AG04449 (cell line): Measurements from ENCODE around the gene CACNA1E.

ENCODE experiments used
- CTCF ChIA-PET: fragments of 350-600 bp; formaldehyde crosslinking; extraction: SDS; loops from one replicate; lab custom pipeline; 2021; ENCODE audit warnings: antibody characterized with exemption; lab: Yijun Ruan, JAX
- POLR2A ChIA-PET: fragments of 400-600, 350-600 bp; formaldehyde crosslinking; extraction: SDS; loops from one replicate; lab custom pipeline; 2020; ENCODE audit warnings: antibody characterized with exemption, inconsistent platforms; lab: Yijun Ruan, JAX
- DNase-seq: peaks from one replicate; pipeline ENCODE4 v3.0.0-alpha.2; 2010; ENCODE audit warnings: low read depth, low spot score
- H3K4me3 ChIP-seq: 2 replicates; pipeline ENCODE4 v1.5.1; 2011; ENCODE audit warnings: low read depth, mild to moderate bottlenecking, control low read depth, low read length
- TF ChIP-seq, protein P1 (sequence below): IDR thresholded peaks from one replicate; pipeline ENCODE4 v1.5.1; 2011; ENCODE audit warnings: mild to moderate bottlenecking, moderate library complexity, low read length, control low read depth, inconsistent platforms; ENCODE audit not compliant: insufficient read depth; ENCODE audit errors: missing control alignments

CACNA1E gene

DNA sequence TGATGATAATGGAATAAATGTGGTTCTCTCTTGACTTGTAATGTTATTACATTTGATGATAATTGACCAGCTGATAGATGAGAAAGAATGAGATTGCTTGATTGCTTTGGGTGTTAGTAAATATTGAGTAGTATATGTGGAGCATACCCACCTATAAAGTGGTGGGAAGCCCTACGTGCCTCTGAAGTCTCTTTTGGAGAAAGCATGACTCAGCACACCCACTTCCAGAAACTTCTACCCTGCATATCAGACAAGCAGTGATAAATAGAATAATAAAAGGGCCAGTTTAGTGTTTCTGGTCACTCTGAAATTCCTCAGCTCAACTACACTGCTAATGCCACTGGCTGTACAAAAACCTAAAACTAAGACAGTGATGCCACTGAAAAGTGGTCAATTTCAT is 289.4 kb downstream of the CACNA1E start:
- DNase-seq, result no peak
- CTCF ChIA-PET, result no interaction called here
- POLR2A ChIA-PET, result no interaction called here
- TF ChIP-seq, protein P1, sequence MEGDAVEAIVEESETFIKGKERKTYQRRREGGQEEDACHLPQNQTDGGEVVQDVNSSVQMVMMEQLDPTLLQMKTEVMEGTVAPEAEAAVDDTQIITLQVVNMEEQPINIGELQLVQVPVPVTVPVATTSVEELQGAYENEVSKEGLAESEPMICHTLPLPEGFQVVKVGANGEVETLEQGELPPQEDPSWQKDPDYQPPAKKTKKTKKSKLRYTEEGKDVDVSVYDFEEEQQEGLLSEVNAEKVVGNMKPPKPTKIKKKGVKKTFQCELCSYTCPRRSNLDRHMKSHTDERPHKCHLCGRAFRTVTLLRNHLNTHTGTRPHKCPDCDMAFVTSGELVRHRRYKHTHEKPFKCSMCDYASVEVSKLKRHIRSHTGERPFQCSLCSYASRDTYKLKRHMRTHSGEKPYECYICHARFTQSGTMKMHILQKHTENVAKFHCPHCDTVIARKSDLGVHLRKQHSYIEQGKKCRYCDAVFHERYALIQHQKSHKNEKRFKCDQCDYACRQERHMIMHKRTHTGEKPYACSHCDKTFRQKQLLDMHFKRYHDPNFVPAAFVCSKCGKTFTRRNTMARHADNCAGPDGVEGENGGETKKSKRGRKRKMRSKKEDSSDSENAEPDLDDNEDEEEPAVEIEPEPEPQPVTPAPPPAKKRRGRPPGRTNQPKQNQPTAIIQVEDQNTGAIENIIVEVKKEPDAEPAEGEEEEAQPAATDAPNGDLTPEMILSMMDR, result no peak
- H3K4me3 ChIP-seq, result no peak overlapping the region

DNA sequence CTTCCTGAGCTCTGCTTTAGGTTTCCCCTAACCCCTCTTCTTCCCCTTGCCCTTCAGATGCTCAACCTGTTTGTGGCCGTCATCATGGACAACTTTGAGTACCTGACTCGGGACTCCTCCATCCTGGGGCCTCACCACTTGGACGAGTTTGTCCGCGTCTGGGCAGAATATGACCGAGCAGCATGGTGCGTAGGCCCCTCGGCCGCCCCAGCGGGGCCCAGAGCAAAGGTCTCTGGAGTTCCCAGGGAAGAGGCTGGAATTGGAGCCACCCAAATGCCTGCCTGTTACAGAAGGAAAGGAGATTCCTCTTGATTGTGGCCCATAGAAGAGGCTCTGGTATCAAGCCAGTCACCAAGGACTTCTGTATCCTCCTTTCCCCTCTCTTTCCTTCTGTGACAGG is 292.7 kb downstream of the CACNA1E start:
- ChIA-PET POLR2A (no interaction called here), CTCF (no interaction called here)
- no peak for DNase-seq
- no peak overlapping the region for H3K4me3 ChIP-seq
- TF ChIP-seq, protein P1, result no peak

DNA sequence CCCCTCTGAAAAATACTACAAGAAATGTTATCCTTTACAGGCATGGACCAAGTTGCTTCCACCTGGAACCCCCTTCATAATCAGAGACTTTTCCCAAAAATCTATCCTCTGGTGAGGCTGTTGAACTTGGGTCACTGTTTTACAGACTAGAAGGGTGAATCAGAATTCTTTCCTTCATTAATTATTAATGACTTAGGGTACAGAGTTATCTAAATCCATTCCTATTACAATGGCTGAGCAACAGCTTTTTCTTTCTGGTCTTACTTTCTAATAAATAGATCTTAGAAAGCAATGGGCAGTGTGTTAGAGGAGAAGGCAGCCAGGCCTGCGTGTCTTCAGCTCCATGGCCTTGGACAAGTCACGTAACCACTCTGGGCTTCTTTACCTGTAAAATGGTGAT is 294.0 kb downstream of the CACNA1E start:
- ChIA-PET CTCF (no interaction called here), POLR2A (no interaction called here)
- no peak for DNase-seq
- H3K4me3 ChIP-seq, result no peak overlapping the region
- TF ChIP-seq, protein P1, result no peak

DNA sequence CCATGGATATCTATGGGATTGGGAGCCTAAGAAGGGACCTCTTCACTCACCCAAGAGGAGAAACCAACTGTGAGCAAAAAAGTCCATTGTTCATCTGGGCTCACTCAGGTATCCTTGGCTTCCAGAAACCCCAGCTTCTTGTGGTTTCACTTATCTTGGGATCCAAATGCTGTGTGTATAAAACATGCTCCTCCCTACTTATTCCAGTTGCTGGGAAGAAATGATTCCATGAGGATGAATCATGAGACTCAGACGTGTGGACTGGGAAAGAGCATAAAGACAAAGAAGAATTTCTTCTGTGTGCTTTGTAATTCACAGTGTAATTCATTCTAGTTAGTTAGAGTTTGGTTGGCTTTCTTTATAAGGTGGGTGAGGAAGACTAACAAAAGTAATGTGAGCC is 294.5 kb downstream of the CACNA1E start:
- no peak overlapping the region for H3K4me3 ChIP-seq
- TF ChIP-seq, protein P1, result no peak
- CTCF ChIA-PET, result no interaction called here
- POLR2A ChIA-PET, result no interaction called here
- DNase-seq, result no peak

DNA sequence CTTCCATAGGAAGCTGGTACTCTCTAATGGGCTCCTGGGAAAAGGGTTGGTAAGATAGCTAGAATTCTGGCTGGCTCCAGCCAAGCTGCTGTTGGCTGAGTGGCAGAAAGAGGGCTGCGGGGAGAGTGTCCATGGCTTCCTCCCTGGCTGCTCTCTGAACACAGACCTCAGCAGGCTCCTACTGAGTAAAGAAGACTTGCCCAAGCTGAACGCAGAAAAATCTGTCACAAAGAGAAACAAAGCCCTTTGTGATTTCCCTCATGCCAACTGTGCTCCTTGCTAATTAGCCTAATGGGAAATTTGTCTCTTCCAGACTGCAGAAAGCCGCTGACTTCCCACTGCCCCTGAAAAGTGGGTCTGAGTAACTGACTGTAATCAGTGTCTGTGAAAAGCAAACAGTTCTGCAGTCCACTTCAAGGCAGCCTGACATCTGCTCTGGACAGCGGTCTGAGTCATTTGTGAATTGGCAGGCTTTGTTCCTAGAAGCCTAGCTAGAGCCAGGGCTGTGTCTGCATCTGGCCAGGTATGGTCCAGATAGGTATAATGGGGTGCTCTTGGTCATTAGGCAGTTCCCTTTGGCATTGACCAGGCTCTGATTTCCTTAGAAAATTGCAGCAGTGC is 295.4 kb downstream of the CACNA1E start:
- ChIA-PET CTCF (no interaction called here), POLR2A (no interaction called here)
- no peak for DNase-seq
- TF ChIP-seq, protein P1, result no peak
- no peak overlapping the region for H3K4me3 ChIP-seq

DNA sequence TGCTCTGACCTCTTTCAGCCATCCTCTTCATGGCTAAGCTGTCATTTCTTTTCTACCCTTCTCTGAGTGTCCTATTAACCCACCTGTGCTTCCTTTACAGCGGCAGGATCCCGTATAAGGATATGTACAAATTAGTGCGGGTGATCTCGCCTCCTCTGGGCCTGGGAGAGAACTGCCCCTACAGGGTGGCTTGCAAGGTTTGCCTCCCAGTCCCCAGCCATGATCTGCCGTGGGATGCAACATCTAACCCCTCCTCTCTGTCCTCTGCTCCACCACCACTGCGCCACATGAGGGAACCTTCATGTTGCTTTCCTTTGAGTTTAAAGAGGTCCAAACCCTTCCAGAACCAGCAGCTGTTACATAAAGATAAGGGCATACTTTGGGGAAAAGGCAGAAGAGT is 296.0 kb downstream of the CACNA1E start:
- TF ChIP-seq, protein P1, result no peak
- ChIA-PET POLR2A (no interaction called here), CTCF (no interaction called here)
- no peak overlapping the region for H3K4me3 ChIP-seq
- DNase-seq, result no peak
